ENCODE measurements around the gene SLC24A4. TPM values are rescaled to one million over a fixed set of nuclear protein-coding genes. Genes with fewer than 3 reads are reported as not detected.

Gene SLC24A4
- total RNA-seq, 1 donor from 2014 or later: 0.82 TPM

GRCh38 chr14:92520102-92521057 is 197.4 kb downstream of the SLC24A4 start:
- peaks cover 6% of the 10 kb centered on the region for H3K36me3 Mint-ChIP-seq
- no peak for DNase-seq (ENCODE audit: extremely low spot score, unreplicated experiment)
- H3K27me3 Mint-ChIP-seq: peaks cover 26% of the 10 kb centered on the region
- no peak for TF ChIP-seq CTCF (conservative IDR thresholded peaks at IDR 0.05)
- H3K9me3 Mint-ChIP-seq: peaks cover 5% of the 10 kb centered on the region
- no peak overlapping the region for H3K27ac Mint-ChIP-seq
- H3K4me1 Mint-ChIP-seq (ENCODE audit: unreplicated experiment): peaks cover 6% of the 10 kb centered on the region
- H3K4me3 Mint-ChIP-seq: no peak overlapping the region

- Mint-ChIP-seq H3K27me3 (peaks cover 21% of the 10 kb centered on the region), H3K27ac (no peak overlapping the region), H3K36me3 (peaks cover 6% of the 10 kb centered on the region), H3K4me3 (no peak overlapping the region), H3K9me3 (peaks cover 5% of the 10 kb centered on the region), H3K4me1 (ENCODE audit: unreplicated experiment) (peaks cover 6% of the 10 kb centered on the region)
- no peak for DNase-seq (ENCODE audit: extremely low spot score, unreplicated experiment)
- TF ChIP-seq CTCF (conservative IDR thresholded peaks at IDR 0.05): no peak
Measured at GRCh38 chr14:92521058-92521415, 198.1 kb downstream of the SLC24A4 start.

- no peak for DNase-seq (ENCODE audit: extremely low spot score, unreplicated experiment)
- no peaks in the 10 kb centered on the region for H3K4me1 Mint-ChIP-seq (ENCODE audit: unreplicated experiment)
- no peak for TF ChIP-seq CTCF (conservative IDR thresholded peaks at IDR 0.05)
- H3K9me3 Mint-ChIP-seq: peaks cover 5% of the 10 kb centered on the region
- peaks cover 6% of the 10 kb centered on the region for H3K36me3 Mint-ChIP-seq
- no peak overlapping the region for H3K4me3 Mint-ChIP-seq
- H3K27ac Mint-ChIP-seq: no peak overlapping the region
- H3K27me3 Mint-ChIP-seq: peaks cover 7% of the 10 kb centered on the region
Measured at GRCh38 chr14:92523752-92524151, 200.8 kb downstream of the SLC24A4 start.

GRCh38 chr14:92524602-92525185 is 201.7 kb downstream of the SLC24A4 start:
- Mint-ChIP-seq H3K27ac (no peak overlapping the region), H3K4me1 (ENCODE audit: unreplicated experiment) (no peaks in the 10 kb centered on the region), H3K9me3 (peaks cover 5% of the 10 kb centered on the region), H3K27me3 (peaks cover 7% of the 10 kb centered on the region), H3K36me3 (peaks cover 6% of the 10 kb centered on the region), H3K4me3 (no peak overlapping the region)
- no peak for DNase-seq (ENCODE audit: extremely low spot score, unreplicated experiment)
- no peak for TF ChIP-seq CTCF (conservative IDR thresholded peaks at IDR 0.05)

- DNase-seq (ENCODE audit: extremely low spot score, unreplicated experiment): no peak
- no peak overlapping the region for H3K27ac Mint-ChIP-seq
- peaks cover 5% of the 10 kb centered on the region for H3K9me3 Mint-ChIP-seq
- H3K36me3 Mint-ChIP-seq: peaks cover 6% of the 10 kb centered on the region
- no peak for TF ChIP-seq CTCF (conservative IDR thresholded peaks at IDR 0.05)
- H3K4me1 Mint-ChIP-seq (ENCODE audit: unreplicated experiment): no peaks in the 10 kb centered on the region
- H3K27me3 Mint-ChIP-seq: peaks cover 10% of the 10 kb centered on the region
- no peak overlapping the region for H3K4me3 Mint-ChIP-seq
Measured at GRCh38 chr14:92525322-92526095, 202.5 kb downstream of the SLC24A4 start.
